ENCODE results near the gene MRPS7. TPM values are rescaled to one million over a fixed set of nuclear protein-coding genes. Genes with fewer than 3 reads are reported as not detected.

The MRPS7 gene
- total RNA-seq, 1 donor from 2014 or later, result 45.3 TPM

DNA sequence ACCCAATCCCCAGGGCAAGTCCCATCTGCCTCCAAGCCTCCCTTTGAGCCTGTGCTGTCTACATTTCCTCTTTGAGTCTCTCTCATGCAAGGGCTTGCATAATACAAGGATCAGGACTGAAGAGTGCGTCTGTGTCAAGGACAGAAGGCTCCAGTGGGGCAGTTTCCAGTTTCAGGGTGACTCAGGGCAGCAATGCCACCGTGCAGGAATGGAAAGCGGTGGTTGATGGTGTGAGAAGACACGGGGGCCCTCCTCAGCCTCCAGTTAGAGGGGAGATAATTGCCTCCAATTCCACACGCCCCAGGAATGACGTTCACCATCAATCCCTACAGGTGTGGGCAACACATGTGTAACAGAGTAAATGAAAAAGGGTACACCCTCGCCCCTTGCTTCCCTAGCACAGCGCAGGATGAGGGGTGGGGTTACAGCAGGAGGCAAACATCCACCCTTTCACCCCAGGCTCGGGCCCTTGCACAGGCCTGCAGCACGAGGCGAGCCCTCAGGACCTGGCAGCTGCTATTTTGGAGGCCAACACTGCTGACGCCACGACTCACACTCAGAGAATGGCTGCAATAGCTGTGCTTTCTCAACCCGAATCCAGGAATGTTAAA is 52.4 kb downstream of the MRPS7 start:
- no peak overlapping the region for H3K27ac Mint-ChIP-seq
- H3K36me3 Mint-ChIP-seq, result no peaks in the 10 kb centered on the region
- H3K4me3 Mint-ChIP-seq, result no peak overlapping the region
- no peak for DNase-seq (ENCODE audit: low spot score in 2 of 2, unreplicated experiment in 2 of 2)
- no peaks in the 10 kb centered on the region for H3K9me3 Mint-ChIP-seq
- peaks cover 3% of the 10 kb centered on the region for H3K4me1 Mint-ChIP-seq
- TF ChIP-seq, protein P1, sequence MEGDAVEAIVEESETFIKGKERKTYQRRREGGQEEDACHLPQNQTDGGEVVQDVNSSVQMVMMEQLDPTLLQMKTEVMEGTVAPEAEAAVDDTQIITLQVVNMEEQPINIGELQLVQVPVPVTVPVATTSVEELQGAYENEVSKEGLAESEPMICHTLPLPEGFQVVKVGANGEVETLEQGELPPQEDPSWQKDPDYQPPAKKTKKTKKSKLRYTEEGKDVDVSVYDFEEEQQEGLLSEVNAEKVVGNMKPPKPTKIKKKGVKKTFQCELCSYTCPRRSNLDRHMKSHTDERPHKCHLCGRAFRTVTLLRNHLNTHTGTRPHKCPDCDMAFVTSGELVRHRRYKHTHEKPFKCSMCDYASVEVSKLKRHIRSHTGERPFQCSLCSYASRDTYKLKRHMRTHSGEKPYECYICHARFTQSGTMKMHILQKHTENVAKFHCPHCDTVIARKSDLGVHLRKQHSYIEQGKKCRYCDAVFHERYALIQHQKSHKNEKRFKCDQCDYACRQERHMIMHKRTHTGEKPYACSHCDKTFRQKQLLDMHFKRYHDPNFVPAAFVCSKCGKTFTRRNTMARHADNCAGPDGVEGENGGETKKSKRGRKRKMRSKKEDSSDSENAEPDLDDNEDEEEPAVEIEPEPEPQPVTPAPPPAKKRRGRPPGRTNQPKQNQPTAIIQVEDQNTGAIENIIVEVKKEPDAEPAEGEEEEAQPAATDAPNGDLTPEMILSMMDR (IDR thresholded peaks at IDR 0.05; ENCODE audit: unreplicated experiment), result no peak
- no peaks in the 10 kb centered on the region for H3K27me3 Mint-ChIP-seq (ENCODE audit: low read depth)

DNA sequence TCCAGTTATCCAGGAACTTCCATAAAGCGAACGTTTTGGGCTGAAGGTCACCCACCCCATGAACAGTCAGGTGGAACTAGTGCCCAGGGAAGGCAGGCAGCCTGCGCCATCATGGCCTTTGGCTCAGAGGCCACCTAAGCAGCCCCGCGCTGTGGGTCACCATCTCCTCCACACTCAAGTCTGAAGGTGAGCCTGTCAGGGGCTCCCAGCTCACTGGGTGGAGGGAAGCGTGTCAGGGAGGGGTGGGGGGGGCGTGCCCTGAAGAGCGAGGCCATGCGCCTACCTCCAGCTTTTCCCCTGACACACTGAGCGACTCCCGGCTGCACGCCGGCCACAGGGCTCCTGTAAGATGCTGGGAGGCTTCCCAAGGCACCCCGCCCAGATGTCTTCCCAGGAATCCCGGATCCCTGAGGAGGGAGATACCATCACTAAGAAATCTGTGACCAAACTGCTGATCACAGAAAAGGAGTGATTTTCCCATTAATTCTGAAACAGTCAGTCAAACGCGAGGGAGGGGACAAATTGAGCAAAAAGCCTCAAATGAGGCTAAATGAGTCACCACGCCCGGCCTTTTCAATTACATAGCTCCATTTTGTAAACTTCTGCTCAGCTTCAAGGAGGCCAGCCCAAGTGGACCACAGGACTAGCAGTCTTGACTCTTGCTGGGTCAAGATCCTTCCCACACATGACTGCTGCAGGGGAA is 54.0 kb downstream of the MRPS7 start:
- no peak overlapping the region for H3K4me3 Mint-ChIP-seq
- no peaks in the 10 kb centered on the region for H3K27me3 Mint-ChIP-seq (ENCODE audit: low read depth)
- DNase-seq (ENCODE audit: low spot score in 2 of 2, unreplicated experiment in 2 of 2), result no peak
- no peaks in the 10 kb centered on the region for H3K4me1 Mint-ChIP-seq
- H3K9me3 Mint-ChIP-seq, result no peaks in the 10 kb centered on the region
- TF ChIP-seq, protein P1 (IDR thresholded peaks at IDR 0.05; ENCODE audit: unreplicated experiment), result no peak
- no peak overlapping the region for H3K27ac Mint-ChIP-seq
- H3K36me3 Mint-ChIP-seq, result peaks cover 9% of the 10 kb centered on the region

Other genes with a start within 250 kb of the MRPS7 start
- gene MRPL58, start 249.2 kb upstream of the MRPS7 start, total RNA-seq, result 18.3 to 22.6 TPM (median 20.7 TPM) in 3 replicates
- gene ATP5PD, start 214.9 kb upstream of the MRPS7 start, total RNA-seq, result 153 to 161 TPM (median 153 TPM) in 3 replicates
- 24.1 to 26.4 TPM (median 26.1 TPM) in 3 replicates for gene KCTD2, start 214.7 kb upstream of the MRPS7 start, total RNA-seq
- 46.4 to 49.5 TPM (median 46.9 TPM) in 3 replicates for gene SLC16A5, start 173.9 kb upstream of the MRPS7 start, total RNA-seq
- gene ARMC7, start 151.9 kb upstream of the MRPS7 start, total RNA-seq, result 11.3 to 12.0 TPM (median 11.4 TPM) in 3 replicates
- 44.3 to 51.0 TPM (median 46.8 TPM) in 3 replicates for gene NT5C, start 130.1 kb upstream of the MRPS7 start, total RNA-seq
- 121 to 132 TPM (median 124 TPM) in 3 replicates for gene JPT1, start 107.4 kb upstream of the MRPS7 start, total RNA-seq
- 542 to 571 TPM (median 565 TPM) in 3 replicates for gene SUMO2, start 78.9 kb upstream of the MRPS7 start, total RNA-seq
- 69.6 to 79.7 TPM (median 71.9 TPM) in 3 replicates for gene NUP85, start 56.2 kb upstream of the MRPS7 start, total RNA-seq
- gene GGA3, start 273 bp upstream of the MRPS7 start, total RNA-seq, result 54.6 to 61.2 TPM (median 58.3 TPM) in 3 replicates
- 10.6 to 11.5 TPM (median 11.2 TPM) in 3 replicates for gene MIF4GD, start 9.4 kb downstream of the MRPS7 start, total RNA-seq
- 9.8 to 10.4 TPM (median 10.3 TPM) in 3 replicates for gene SLC25A19, start 27.6 kb downstream of the MRPS7 start, total RNA-seq
- gene GRB2, start 143.8 kb downstream of the MRPS7 start, total RNA-seq, result 61.8 to 67.8 TPM (median 66.3 TPM) in 3 replicates
- gene TMEM94, start 194.8 kb downstream of the MRPS7 start, total RNA-seq, result 126 to 130 TPM (median 126 TPM) in 3 replicates

Data from mesothelial cell of epicardium (in vitro differentiated cells).